LNCAP (cell line): Measurements from ENCODE around the gene PTPRK.

Experiments
- CTCF ChIP-seq: fragments of 450-650 bp; IDR thresholded peaks from 2 replicates; pipeline ENCODE4 v1.5.1; 2017; ENCODE audit warnings: mild to moderate bottlenecking

PTPRK gene

GRCh38 chr6:128471907-128472306, 48.5 kb downstream of the PTPRK start:
- no peak for TF ChIP-seq CTCF

DNA sequence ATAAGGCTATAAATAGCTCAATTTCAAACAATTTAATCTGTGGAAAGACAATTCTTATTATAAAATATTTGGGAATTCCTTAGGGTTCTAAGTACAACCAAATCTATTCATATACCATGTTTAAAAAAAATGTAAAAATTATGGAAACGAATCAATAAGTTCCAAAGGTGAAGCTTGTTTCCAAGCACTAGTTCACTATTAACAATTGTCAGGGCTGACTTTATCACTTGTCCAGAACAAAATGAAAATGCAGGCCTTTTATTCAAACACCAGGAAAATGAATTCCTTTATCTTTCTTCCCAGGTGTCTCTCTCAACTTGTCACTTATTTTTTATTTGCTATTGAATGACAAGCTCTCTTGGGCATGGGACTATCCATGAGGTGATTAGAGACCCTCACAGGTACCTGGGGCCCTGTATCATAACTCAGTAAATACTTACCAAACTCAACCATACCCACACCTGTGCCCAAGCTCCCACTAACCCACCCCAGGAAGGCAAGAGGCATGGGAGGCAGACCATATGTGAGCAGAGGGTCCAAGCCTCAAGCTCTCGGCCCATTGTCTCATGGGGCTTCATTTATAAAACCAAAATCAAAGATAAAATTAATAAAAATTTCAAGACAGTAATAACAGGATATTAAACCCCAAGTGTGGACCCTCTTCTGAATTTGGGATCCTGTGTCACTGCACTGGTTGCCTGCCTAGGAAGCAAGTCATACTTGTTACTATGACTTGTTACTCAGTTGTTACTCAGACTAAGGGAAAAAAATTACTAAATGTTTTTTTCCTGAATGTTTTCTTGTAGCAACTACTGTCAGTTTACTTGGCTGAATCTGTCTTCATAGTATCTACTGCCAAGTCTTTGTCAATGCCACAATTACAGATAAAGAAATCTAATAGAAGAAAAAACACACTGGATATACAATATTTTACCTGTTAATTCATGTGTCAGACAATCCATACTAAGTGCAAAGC, 54.7 kb downstream of the PTPRK start:
- no peak for TF ChIP-seq CTCF

- TF ChIP-seq CTCF = no peak
These were observed 55.6 kb downstream of the PTPRK start for GRCh38 chr6:128464790-128465189.

DNA sequence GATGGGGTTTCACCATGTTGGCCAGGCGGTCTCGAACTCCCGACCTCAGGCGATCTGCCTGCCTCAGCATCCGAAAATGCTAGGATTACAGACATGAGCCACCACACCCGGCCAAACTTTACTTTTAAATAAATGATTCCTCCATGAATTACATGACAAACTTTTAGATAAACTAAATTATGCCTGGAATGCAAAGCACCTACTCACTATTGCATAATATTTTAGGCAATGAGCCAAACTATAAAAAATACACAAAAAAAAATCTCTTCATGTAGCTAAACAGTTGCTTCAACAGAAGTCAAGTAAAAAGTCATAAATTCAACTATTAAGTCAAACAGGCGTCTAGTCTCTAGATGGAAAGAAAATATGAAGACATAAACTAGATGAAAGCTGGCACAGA, 56.5 kb downstream of the PTPRK start:
- TF ChIP-seq CTCF = no peak

DNA sequence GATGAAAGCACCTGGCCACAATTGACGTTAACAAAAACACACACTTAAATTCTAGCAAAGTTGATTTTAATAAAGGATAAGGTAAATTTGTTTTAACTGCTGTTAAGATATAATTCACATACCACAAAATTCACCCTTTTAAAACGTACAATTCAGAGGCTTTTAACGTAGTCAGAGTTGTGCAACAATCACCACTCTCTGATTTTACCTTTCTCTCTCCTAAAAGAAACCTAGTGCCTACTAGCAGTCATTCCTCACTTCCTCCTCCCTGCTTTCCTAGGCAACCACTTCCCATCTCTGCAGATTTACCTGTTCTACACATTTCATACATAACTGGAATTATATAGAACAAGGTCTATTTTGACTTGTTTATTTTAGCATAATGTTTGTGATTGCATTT, 58.9 kb downstream of the PTPRK start:
- TF ChIP-seq CTCF = no peak

DNA sequence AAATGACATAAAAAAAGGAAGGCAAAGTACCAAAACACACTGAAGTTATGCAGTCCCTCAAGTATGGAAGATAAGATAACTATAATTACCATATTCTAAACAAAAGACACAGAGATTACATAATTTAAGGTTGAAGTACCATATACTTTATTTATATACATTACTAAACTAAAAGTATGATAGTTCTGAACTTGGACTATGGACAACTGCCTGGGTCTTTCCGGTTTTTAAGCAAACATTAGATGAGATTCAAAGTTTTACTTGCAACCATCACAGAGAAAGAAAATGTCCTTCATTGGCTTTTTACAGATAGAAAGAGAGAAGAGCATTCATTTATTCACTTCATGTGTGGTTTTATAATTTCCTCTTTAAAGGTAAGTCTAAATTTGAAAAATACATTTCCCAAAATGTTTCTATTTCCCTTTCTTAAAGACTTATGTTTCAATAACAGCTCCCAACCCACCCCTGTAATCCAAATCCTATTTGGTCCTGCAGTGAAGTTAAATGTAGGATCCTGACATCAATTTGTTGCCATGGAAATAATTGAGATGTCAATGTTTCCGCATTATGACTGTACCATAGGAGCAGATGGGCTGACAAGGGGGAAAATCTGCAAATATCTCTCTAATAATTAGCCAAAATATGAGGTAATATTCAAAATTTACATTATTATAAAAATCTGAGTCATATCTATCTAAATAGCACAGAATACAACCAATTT, 63.7 kb downstream of the PTPRK start:
- TF ChIP-seq CTCF = no peak

DNA sequence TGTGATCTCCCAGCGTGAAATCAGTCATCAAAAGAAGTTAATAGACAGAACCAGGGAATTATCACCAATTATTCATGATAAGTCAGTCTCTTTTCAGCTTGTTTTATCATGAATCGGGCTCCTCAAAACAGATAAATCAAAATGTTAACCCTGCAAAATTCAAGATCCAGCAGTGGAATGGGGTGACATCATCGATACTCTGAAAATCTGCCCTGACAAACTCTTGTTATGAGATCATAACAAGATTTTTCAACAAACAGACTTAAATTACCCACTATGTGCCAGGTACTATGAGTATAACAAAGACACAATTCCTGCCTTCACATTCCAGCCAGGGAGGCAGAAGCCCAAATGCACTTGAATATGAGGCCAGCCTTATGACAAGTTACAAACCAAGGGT, 64.4 kb downstream of the PTPRK start:
- TF ChIP-seq CTCF = no peak
